ENCODE data around the gene RIPOR3.
A peak's percentile ranks its signal among the peaks of the same experiment; 100 is the strongest.

Gene RIPOR3

DNA sequence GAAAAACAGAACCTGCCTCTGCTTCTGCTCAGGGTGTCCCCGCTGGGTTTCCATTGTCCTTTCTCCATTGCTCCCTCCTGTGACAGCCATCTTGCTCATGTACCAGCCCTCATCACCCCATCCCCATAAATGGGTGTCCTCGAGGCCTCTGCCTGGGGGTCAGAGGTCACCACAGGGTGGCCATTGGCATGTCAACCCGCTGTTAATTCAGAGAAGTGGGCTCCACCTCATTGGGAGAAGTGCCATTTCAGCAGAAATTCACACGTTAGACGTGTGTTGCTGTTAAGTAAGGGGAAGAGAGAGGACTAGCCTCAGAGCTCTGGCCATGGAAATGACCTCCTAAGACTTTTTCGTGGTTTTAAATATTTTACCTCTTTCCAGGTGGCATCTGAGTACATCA lies 109.2 kb downstream of the RIPOR3 start:
- peak; percentile 39 for ATAC-seq (ENCODE audit: low read depth)
- Mint-ChIP-seq H3K4me3 (peak overlapping the region; percentile 72), H3K9me3 (no peaks in the 10 kb centered on the region), H3K27ac (peak overlapping the region; percentile 23), H3K4me1 (peaks cover 29% of the 10 kb centered on the region), H3K27me3 (no peaks in the 10 kb centered on the region), H3K36me3 (peaks cover 36% of the 10 kb centered on the region)
- DNase-seq (ENCODE audit: low spot score in 2 of 2) = no peak

DNA sequence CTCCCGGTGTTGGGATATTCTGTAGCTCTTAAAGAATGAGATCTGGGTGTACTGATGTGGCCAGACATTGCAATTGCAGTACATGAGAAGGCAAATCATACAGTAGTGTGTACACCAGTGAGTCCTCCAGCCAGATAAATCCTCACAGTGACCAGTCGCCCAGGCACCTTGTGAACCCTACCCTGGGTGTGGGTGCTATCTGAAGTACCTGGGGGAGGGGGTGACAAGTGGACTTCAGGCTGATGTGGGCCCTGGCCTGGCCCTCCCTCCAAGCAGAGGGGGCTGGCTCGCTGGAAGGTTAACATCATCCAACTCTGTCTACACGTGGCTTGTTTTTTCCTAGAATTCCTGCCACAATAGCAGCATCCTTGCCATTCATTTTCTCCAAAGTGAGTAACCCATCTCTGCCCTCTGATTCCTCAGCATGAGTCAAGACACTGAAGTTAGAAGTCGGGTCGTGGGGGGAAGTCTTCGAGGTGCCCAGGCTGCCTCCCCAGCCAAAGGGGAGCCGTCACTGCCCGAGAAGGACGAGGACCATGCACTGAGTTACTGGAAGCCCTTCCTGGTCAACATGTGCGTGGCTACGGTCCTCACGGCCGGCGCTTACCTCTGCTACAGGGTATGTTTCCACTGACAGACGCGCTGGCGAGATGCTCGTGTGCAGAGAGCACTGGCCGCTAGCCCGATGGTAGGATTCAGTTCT lies 110.3 kb downstream of the RIPOR3 start:
- ATAC-seq (ENCODE audit: low read depth) (no peak), DNase-seq (ENCODE audit: low spot score in 2 of 2) (no peak)
- H3K27ac Mint-ChIP-seq = no peak overlapping the region
- peaks cover 36% of the 10 kb centered on the region for H3K36me3 Mint-ChIP-seq
- peaks cover 30% of the 10 kb centered on the region for H3K4me1 Mint-ChIP-seq
- H3K4me3 Mint-ChIP-seq = no peak overlapping the region
- H3K27me3 Mint-ChIP-seq = no peaks in the 10 kb centered on the region
- no peaks in the 10 kb centered on the region for H3K9me3 Mint-ChIP-seq

DNA sequence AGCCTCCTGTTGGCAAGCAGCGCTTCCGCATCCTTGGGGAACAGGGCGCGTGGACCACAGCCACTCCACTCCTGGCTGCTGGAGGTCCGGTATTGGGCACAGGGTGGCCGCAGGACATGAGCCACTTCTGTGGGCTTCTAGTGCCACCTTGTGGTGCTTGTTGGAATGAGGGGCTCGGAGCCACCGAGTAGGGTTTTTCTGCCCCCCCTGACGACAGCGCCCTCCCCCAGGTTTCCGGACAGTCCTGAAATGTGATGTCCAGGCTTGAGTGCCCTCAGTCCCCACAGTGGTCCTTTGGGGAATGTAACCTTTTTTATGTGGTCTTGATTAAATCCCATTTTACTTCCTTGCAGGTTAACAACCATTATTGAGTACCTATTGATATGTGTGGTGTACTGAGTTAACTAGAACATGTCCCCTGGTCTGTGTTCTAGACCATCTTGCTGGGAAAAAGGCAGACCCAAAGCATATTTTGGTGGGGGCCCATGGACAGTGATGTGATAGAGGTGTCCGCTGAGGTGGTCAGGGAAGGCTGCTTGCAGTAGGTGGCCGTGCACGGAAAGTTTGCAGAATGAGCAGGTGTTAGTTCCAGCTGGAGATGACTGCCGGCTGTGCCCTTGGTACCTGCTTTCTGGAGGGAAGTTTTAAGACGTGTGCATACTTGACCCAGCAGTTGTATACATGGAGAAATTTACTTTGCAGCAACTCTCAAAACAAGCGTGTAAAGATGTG lies 111.2 kb downstream of the RIPOR3 start:
- ATAC-seq (ENCODE audit: low read depth) = no peak
- Mint-ChIP-seq H3K36me3 (peaks cover 34% of the 10 kb centered on the region), H3K27me3 (no peaks in the 10 kb centered on the region), H3K9me3 (no peaks in the 10 kb centered on the region), H3K27ac (no peak overlapping the region), H3K4me3 (no peak overlapping the region), H3K4me1 (peaks cover 32% of the 10 kb centered on the region)
- DNase-seq (ENCODE audit: low spot score in 2 of 2) = peak; percentile 59 to 77

DNA sequence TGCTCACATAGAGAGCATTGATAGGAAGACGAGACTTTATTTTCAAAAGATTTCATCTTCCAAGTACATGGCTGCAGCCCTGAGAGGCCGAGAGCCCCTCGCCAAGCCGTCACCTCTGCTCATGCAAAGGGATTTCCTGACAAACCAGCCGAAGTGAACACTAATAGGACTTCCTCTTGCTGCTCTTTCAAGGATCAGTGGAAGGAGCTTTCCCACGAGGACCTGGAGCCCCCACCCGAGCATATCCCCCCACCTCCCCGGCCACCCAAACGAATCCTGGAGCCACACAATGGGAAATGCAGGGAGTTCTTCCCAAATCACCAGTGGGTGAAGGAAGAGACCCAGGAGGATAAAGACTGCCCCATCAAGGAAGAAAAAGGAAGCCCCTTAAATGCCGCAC lies 111.8 kb downstream of the RIPOR3 start:
- Mint-ChIP-seq H3K4me3 (no peak overlapping the region), H3K27ac (peak overlapping the region; percentile 17), H3K9me3 (no peaks in the 10 kb centered on the region), H3K4me1 (peaks cover 31% of the 10 kb centered on the region), H3K36me3 (peaks cover 33% of the 10 kb centered on the region), H3K27me3 (no peaks in the 10 kb centered on the region)
- ATAC-seq (ENCODE audit: low read depth) (no peak), DNase-seq (ENCODE audit: low spot score in 2 of 2) (no peak)

DNA sequence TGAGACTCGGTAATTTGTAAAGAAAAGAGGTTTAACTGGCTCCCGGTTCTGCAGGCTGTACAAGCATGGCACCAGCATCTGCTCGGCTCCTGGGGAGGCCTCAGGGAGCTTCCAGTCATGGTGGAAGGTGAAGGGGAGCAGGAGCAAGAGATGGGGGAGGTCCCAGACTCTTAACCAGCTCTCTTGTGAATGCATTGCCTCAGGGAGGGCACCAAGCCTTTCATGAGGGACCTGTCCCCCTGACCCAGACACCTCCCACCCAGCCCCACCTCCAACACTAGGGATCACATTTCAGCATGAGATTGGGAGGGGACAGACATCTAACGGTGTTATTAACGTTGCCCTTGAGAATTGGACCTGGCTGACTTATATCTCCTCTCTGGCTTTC lies 112.6 kb downstream of the RIPOR3 start:
- Mint-ChIP-seq H3K27me3 (no peaks in the 10 kb centered on the region), H3K36me3 (peaks cover 35% of the 10 kb centered on the region), H3K9me3 (no peaks in the 10 kb centered on the region), H3K4me1 (peaks cover 34% of the 10 kb centered on the region), H3K27ac (peak overlapping the region; percentile 31), H3K4me3 (no peak overlapping the region)
- DNase-seq (ENCODE audit: low spot score in 2 of 2) = no peak
- ATAC-seq (ENCODE audit: low read depth) = no peak

DNA sequence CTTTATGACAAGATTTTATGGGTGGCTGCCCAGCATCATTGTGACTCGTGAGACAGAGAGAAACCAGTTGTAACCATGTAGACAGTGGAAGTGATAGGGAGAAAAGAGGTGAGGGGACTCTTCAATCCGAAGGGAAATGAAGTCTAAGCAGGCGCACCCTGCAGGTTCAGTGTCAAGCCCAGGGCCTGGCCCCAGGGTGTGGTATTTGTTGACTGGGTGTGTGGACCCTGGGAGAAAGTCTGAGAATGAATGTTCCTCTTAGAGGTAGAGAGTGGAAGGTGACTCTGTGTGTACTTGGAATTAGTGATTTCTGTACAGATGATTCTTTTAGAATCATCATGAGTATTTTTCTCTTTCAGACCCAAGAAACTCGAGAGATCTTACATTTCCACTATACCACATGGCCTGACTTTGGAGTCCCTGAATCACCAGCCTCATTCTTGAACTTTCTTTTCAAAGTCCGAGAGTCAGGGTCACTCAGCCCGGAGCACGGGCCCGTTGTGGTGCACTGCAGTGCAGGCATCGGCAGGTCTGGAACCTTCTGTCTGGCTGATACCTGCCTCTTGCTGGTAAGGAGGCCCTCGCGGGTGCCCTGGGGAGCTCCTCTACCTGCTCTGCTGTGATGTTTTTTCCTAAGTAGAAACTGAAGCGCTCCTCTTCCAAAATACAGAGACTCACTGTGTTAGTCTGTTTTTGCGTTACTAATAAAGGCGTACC lies 113.1 kb downstream of the RIPOR3 start:
- Mint-ChIP-seq H3K36me3 (peaks cover 35% of the 10 kb centered on the region), H3K4me1 (peaks cover 34% of the 10 kb centered on the region), H3K9me3 (no peaks in the 10 kb centered on the region), H3K27ac (peak overlapping the region; percentile 31), H3K27me3 (no peaks in the 10 kb centered on the region), H3K4me3 (no peak overlapping the region)
- ATAC-seq (ENCODE audit: low read depth) (no peak), DNase-seq (ENCODE audit: low spot score in 2 of 2) (no peak)

DNA sequence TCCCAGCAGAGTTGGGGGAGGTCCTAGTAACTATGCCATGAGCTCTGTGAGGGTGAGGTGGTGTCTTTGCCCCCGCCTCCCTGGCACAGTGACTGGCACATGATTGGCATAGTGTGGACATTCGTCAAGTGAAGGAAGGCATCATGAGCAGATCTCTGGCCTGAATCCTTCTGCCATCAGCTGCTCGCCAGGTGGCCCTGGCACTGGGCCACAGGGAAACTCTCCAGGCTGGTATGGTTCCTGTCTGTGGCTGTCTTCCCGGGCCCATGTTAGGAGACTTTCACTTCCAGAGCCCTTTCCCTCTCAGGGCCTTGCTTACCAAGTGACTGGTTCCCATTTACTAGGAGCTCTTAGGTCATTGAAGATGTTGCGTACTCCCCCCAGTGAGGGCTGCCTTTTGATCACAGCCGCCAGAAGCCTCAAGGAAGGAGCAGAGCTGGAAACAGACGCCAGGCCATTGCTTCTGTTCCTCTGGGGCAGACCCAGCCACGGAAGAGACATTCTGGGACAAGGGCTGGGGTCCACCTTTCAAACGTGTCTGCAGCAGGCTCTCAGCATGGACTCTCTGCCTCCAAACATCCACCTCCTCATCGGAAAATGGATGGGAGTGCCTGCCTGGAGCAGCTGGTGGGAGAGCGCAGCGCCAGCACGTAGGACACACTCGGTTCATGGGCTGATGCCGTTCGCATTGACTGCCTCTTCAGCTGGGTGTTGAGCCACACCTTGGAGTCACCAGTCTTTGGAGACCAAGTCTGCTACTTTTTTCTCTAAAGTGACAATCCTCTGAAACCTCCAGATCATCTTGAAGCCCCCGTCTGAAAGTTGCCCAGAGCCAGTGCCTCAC lies 113.9 kb downstream of the RIPOR3 start:
- Mint-ChIP-seq H3K27me3 (no peaks in the 10 kb centered on the region), H3K27ac (no peak overlapping the region), H3K4me3 (no peak overlapping the region), H3K4me1 (peaks cover 33% of the 10 kb centered on the region), H3K9me3 (no peaks in the 10 kb centered on the region), H3K36me3 (peaks cover 36% of the 10 kb centered on the region)
- DNase-seq (ENCODE audit: low spot score in 2 of 2) (no peak), ATAC-seq (ENCODE audit: low read depth) (no peak)

DNA sequence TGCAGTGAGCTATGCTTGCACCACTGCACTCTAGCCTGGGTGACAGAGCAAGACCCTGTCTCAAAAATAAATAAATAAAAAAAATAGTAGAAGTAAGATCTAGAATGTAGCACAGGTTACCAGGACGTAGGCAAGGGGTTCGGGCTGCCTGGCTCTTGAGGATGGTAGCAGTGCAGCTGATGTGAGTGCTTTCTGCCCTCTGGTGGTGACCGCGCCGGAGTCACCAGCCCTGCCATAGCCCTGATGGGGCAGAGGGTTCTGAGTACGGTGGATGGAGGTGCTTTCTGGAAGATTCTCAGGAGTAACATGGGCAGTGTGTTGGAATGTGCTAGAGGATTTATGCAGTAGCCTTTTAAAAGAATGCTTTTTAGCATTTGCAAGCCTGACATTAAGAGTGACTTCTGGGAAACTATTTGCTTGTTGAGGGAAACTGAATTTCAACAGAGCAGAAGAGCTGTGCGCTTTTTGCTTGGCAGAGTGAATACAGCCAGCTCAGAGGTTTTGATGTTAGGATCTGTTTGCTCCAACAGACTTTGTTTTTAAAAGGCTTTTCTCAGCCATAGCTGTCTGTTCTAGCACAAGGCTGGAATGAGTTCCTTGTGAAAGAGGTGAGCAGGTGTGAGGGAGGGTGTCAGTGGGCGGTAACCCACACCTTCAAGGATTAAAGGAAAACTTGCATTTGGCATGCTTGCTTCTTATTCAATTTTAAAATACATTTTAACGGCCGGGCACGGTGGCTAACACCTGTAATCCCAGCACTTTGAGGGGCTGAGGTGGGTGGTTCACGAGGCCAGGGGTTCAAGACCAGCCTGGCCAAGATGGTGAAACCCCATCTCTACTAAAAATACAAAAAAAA lies 115.2 kb downstream of the RIPOR3 start:
- DNase-seq (ENCODE audit: low spot score in 2 of 2) = peak; percentile 55 to 57
- peaks cover 38% of the 10 kb centered on the region for H3K36me3 Mint-ChIP-seq
- ATAC-seq (ENCODE audit: low read depth) = peak; percentile 95
- H3K9me3 Mint-ChIP-seq = no peaks in the 10 kb centered on the region
- no peaks in the 10 kb centered on the region for H3K27me3 Mint-ChIP-seq
- H3K4me3 Mint-ChIP-seq = no peak overlapping the region
- H3K4me1 Mint-ChIP-seq = peaks cover 33% of the 10 kb centered on the region
- H3K27ac Mint-ChIP-seq = peak overlapping the region; percentile 48

DNA sequence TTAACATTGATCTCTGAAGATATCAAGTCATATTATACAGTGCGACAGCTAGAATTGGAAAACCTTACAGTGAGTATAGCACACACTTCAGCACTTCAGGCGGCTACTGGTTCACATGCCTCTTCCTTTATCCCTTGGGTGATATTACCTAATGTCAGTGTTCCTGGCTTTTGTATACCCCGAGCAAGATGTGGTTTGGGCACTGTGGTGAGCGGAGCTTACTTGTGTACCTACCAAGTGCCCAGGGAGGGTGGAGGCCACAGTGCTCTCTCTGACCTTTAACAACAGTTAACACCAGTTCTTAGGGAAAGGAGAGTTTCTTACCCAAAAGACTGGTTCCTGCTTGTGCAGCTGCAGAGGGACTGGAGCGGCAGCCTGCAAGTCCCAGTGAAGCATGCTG lies 116.8 kb downstream of the RIPOR3 start:
- peak overlapping the region; percentile 60 for H3K27ac Mint-ChIP-seq
- peaks cover 30% of the 10 kb centered on the region for H3K4me1 Mint-ChIP-seq

DNA sequence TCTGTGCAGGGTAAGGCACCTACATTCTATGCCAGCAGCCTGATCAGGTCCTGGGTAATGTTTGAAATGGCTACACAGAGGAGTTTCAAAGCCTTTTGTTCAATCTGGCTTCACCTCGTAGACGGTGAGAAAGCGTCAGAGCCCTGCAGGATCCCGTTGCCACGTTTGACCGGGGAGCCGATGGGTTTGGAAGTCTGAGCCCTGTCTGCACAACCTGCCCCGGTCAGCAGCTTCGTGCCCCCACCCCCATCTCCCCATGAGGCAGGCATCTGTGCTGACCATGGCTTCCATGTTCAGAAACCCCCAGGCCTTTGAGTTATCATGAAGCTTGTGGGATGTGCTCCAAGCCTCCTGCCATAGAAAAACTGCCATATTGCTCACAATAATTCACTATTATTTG lies 117.2 kb downstream of the RIPOR3 start:
- Mint-ChIP-seq H3K4me1 (peaks cover 33% of the 10 kb centered on the region), H3K4me3 (no peak overlapping the region), H3K27ac (peak overlapping the region; percentile 60), H3K27me3 (no peaks in the 10 kb centered on the region), H3K36me3 (peaks cover 30% of the 10 kb centered on the region), H3K9me3 (no peaks in the 10 kb centered on the region)
- no peak for ATAC-seq (ENCODE audit: low read depth)
- DNase-seq (ENCODE audit: low spot score in 2 of 2) = no peak

More for the DNA sequence above, 116.8 kb downstream of the RIPOR3 start:
- peaks cover 28% of the 10 kb centered on the region for H3K36me3 Mint-ChIP-seq
- H3K27me3 Mint-ChIP-seq = no peaks in the 10 kb centered on the region
- no peak overlapping the region for H3K4me3 Mint-ChIP-seq
- ATAC-seq (ENCODE audit: low read depth) = no peak
- no peak for DNase-seq (ENCODE audit: low spot score in 2 of 2)
- no peaks in the 10 kb centered on the region for H3K9me3 Mint-ChIP-seq

DNA sequence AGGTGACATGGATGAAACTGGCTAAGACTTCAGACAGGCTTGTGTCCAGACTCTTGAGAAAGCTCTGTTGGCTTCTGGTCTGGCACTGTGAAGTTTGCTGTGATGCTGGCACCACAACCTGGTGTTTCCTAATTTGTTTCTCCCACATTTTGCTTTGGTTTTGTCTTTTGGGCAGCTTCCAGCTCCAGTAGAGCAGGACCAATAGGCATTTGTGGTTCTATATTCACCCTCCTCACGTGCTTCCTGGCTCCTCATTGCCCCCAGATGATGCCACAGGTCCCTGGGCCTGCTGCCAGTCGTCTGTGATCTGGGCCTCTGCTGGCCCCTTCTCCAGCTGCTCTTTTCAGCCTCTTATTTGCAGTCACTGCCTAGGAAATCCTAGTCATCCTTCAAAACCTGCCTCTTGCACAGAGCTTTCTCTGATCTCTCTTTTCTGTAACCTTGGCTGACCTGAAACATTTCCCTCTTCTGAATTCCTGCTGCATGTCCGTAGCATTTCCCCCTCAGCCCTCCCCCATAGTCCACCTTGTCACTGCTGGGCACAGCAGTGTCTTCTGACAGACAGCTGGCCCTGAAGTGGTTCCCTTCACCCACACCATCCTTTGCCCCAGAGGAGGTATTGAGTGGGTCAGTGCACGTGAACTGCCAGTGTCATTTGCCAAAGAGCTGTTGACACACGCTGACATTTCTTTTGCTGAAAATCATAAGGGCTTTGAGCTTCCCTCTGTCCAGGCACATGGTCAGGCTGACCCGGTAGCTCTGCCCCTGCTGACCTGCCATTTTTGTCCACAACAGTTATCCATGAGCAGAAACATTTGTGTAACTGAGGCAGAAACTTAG lies 118.2 kb downstream of the RIPOR3 start:
- peak overlapping the region; percentile 74 for H3K27ac Mint-ChIP-seq
- no peak for ATAC-seq (ENCODE audit: low read depth)
- no peak for DNase-seq (ENCODE audit: low spot score in 2 of 2)
- H3K9me3 Mint-ChIP-seq = no peaks in the 10 kb centered on the region
- peaks cover 39% of the 10 kb centered on the region for H3K4me1 Mint-ChIP-seq
- H3K4me3 Mint-ChIP-seq = no peak overlapping the region
- H3K36me3 Mint-ChIP-seq = peaks cover 36% of the 10 kb centered on the region
- H3K27me3 Mint-ChIP-seq = no peaks in the 10 kb centered on the region

DNA sequence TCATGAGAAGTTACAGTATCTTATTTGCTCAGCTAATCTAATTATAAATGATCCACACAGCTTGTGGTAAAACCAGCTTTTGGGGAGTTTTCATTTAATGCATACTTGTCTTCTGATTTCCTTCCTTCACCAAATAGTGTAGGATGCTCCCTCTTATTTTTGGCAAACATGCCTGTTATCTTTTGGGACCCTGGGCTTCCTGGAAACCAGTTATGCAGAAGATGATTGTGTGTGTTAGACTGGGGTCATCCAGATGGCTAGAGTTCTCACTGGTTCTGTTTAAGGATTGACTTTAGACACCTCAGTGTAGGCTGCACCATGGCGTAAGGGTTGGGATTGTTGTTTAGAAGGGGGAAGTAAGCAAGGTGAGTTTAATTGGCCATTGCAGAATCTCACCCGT lies 119.9 kb downstream of the RIPOR3 start:
- no peak for ATAC-seq (ENCODE audit: low read depth)
- Mint-ChIP-seq H3K36me3 (peaks cover 39% of the 10 kb centered on the region), H3K27ac (peak overlapping the region; percentile 69), H3K4me3 (no peak overlapping the region), H3K4me1 (peaks cover 49% of the 10 kb centered on the region), H3K27me3 (no peaks in the 10 kb centered on the region), H3K9me3 (no peaks in the 10 kb centered on the region)
- no peak for DNase-seq (ENCODE audit: low spot score in 2 of 2)
